Activated B cell treated with CpG ODN at 0.5 μM for 24 hours (primary cell): ENCODE results near the gene EIF4E3. TPM values are rescaled to one million over a fixed set of nuclear protein-coding genes. Genes with fewer than 3 reads are reported as not detected.

Experiments used
- ATAC-seq: fragments of 200-7000 bp; cut with Tn5 transposase; one replicate; pipeline ENCODE4 v1.10.0; 2021; ENCODE audit warnings: low read depth, mild to moderate bottlenecking, moderate library complexity
- CTCF ChIA-PET: fragments of 350-600 bp; sonication (Branson Sonifier 250); formaldehyde crosslinking; loops from one replicate; lab custom pipeline; 2021; ENCODE audit warnings: antibody characterized with exemption; lab: Charles Lee
- POLR2A ChIA-PET: fragments of 350-600 bp; sonication (Branson Sonifier 250); formaldehyde crosslinking; loops from one replicate; lab custom pipeline; 2021; ENCODE audit warnings: antibody characterized with exemption; lab: Charles Lee
- DNase-seq: peaks from one replicate; pipeline ENCODE4 v3.0.0; 2022
- H3K27ac Mint-ChIP-seq: one replicate; pipeline ENCODE4 v1.8.0; 2020; ENCODE audit warnings: mixed read lengths
- H3K27me3 Mint-ChIP-seq: one replicate; pipeline ENCODE4 v1.8.0; 2021; ENCODE audit warnings: mixed read lengths
- H3K36me3 Mint-ChIP-seq: one replicate; pipeline ENCODE4 v1.8.0; 2021; ENCODE audit warnings: low read depth, mixed read lengths
- H3K4me1 Mint-ChIP-seq: one replicate; pipeline ENCODE4 v1.8.0; 2021; ENCODE audit warnings: mixed read lengths
- H3K4me3 Mint-ChIP-seq: one replicate; pipeline ENCODE4 v1.8.0; 2020; ENCODE audit warnings: mild to moderate bottlenecking, mixed read lengths
- H3K9me3 Mint-ChIP-seq: one replicate; pipeline ENCODE4 v1.8.0; 2020; ENCODE audit warnings: mixed read lengths
- CTCF ChIP-seq: fragments of 200-600 bp; IDR thresholded peaks from one replicate; pipeline ENCODE4 v1.8.0; 2022; ENCODE audit warnings: antibody characterized with exemption, mild to moderate bottlenecking
- intact Hi-C: fragments of 100-400 bp; cut with micrococcal nuclease; formaldehyde crosslinking; loops from one replicate; pipeline ENCODE4 v1.15.1; 2024
- total RNA-seq: library from RNA; stranded (reverse); gene quantifications from 2 replicates; pipeline ENCODE4 v1.2.3, GENCODE V29; 2022

EIF4E3 gene
- total RNA-seq, 1 donor from 2014 or later: 2.0 TPM

DNA sequence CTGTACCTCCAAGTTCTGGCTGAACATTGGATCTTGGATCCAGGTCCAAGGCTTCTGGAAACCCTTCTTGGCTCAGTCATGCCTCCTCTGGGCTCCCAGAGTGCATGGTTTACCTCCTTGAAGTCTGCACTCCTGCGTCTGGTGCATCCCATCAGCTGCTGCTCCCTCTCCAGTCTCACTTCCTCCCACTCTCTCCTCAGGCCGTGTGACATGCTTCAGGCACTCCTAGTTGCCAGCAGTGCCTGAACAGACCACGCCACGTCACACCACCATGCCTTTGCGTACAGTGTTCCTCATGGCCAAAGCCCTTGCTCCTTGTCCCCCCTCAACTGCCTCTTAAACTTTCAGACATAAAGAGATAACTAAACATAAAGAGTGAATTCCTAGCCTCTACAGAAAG is 34.2 kb upstream of the EIF4E3 start:
- ATAC-seq: no peak
- intact Hi-C loops: no loop called here
- peaks cover 3% of the 10 kb centered on the region for H3K4me1 Mint-ChIP-seq
- peaks cover 54% of the 10 kb centered on the region for H3K27me3 Mint-ChIP-seq
- no peaks in the 10 kb centered on the region for H3K9me3 Mint-ChIP-seq
- DNase-seq: no peak
- no peak for TF ChIP-seq CTCF
- ChIA-PET POLR2A (no interaction called here), CTCF (no interaction called here)
- no peak overlapping the region for H3K27ac Mint-ChIP-seq
- no peaks in the 10 kb centered on the region for H3K36me3 Mint-ChIP-seq
- H3K4me3 Mint-ChIP-seq: no peak overlapping the region

GRCh38 chr3:71758091-71758490 is 32.9 kb upstream of the EIF4E3 start:
- ChIA-PET CTCF (interaction anchor here (0.8 kb wide), 1 partner anchor 13 kb away, joined by 3 read pairs; no protein-coding TSS in a partner anchor), POLR2A (no interaction called here)
- no peak overlapping the region for H3K4me3 Mint-ChIP-seq

GRCh38 chr3:71754610-71755253 is 29.5 kb upstream of the EIF4E3 start:
- H3K4me3 Mint-ChIP-seq: peak overlapping the region; percentile 35
- CTCF ChIA-PET: no interaction called here
- peaks cover 65% of the 10 kb centered on the region for H3K27me3 Mint-ChIP-seq
- ATAC-seq (no peak), DNase-seq (no peak)
- H3K9me3 Mint-ChIP-seq: no peaks in the 10 kb centered on the region
- no peak overlapping the region for H3K27ac Mint-ChIP-seq
- H3K4me1 Mint-ChIP-seq: peaks cover 8% of the 10 kb centered on the region
- H3K36me3 Mint-ChIP-seq: no peaks in the 10 kb centered on the region
- TF ChIP-seq CTCF: no peak
- intact Hi-C loops: no loop called here
- POLR2A ChIA-PET: no interaction called here

More at GRCh38 chr3:71758091-71758490, 32.9 kb upstream of the EIF4E3 start:
- Mint-ChIP-seq H3K27me3 (peaks cover 54% of the 10 kb centered on the region), H3K9me3 (no peaks in the 10 kb centered on the region), H3K4me1 (peaks cover 3% of the 10 kb centered on the region), H3K36me3 (no peaks in the 10 kb centered on the region), H3K27ac (no peak overlapping the region)
- DNase-seq (no peak), ATAC-seq (no peak)
- intact Hi-C loops: no loop called here
- TF ChIP-seq CTCF: no peak

DNA sequence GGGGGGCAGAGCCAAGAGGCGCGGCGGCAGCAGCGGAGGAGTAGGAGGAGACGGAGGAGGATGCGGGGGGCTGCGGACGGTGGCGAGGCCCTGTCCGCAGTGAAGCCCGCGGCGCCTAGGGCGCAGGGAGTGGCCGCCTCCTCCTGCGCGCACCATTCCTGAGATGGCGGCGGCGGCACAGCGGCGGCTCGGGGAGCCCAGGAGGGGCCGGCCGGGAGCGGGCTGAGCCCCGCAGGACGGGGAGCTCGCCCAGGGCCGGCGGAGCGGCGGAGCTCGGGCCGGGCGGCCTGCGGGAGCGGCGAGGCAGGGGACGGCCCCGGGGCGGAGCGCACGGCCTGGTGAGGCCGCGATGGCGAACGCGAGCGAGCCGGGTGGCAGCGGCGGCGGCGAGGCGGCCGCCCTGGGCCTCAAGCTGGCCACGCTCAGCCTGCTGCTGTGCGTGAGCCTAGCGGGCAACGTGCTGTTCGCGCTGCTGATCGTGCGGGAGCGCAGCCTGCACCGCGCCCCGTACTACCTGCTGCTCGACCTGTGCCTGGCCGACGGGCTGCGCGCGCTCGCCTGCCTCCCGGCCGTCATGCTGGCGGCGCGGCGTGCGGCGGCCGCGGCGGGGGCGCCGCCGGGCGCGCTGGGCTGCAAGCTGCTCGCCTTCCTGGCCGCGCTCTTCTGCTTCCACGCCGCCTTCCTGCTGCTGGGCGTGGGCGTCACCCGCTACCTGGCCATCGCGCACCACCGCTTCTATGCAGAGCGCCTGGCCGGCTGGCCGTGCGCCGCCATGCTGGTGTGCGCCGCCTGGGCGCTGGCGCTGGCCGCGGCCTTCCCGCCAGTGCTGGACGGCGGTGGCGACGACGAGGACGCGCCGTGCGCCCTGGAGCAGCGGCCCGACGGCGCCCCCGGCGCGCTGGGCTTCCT is 28.8 kb upstream of the EIF4E3 start, which contains the start of gene GPR27:
TSS of gene GPR27 (plus strand) at position 155 of the 909 bp plus-strand sequence. CDS start at position 350, 195 bp downstream.
- intact Hi-C loops: no loop called here
- CTCF ChIA-PET: no interaction called here

More for the DNA sequence above, 28.8 kb upstream of the EIF4E3 start, which contains the start of gene GPR27:
- no peak for TF ChIP-seq CTCF
- DNase-seq (no peak), ATAC-seq (no peak)
- Mint-ChIP-seq H3K9me3 (no peaks in the 10 kb centered on the region), H3K4me1 (peaks cover 8% of the 10 kb centered on the region), H3K27me3 (peaks cover 62% of the 10 kb centered on the region), H3K4me3 (peak within 1 kb of the TSS; percentile 15), H3K36me3 (no peaks in the 10 kb centered on the region), H3K27ac (no peak within 1 kb of the TSS)
- POLR2A ChIA-PET: no interaction called here
